ENCODE measurements around the gene MARCO. TPM values are rescaled to one million over a fixed set of nuclear protein-coding genes. Genes with fewer than 3 reads are reported as not detected.

Gene MARCO
- total RNA-seq, 1 experiment from 2014 or later: 0.54 TPM

- no peak overlapping the region for H3K4me3 ChIP-seq (replicated peaks in 1 of 2; ENCODE audit: low read depth in 1 of 2, low read length in 2 of 2)
- ChIA-PET POLR2A (no interaction called here), CTCF (interaction anchor here (1.0 kb wide), 1 partner anchor 124 kb away, joined by 3 read pairs; no protein-coding TSS in a partner anchor), RAD21 (ENCODE audit: low non-redundant PET in 1 of 2, low total read pairs in 2 of 2, uncharacterized antibody in 2 of 2, unreplicated experiment in 2 of 2) (no interaction called here)
- no peak for TF ChIP-seq ZNF274 (IDR thresholded peaks at IDR 0.05; ENCODE audit: low read depth, low read length)
- TF ChIP-seq ATF3 (IDR thresholded peaks at IDR 0.05): no peak
- no peak for TF ChIP-seq ELF1 (IDR thresholded peaks at IDR 0.05; ENCODE audit: borderline replicate concordance, low read depth)
- TF ChIP-seq CBX3 (IDR thresholded peaks at IDR 0.05; ENCODE audit: low read depth): no peak
- no peak for TF ChIP-seq POLR2A (IDR thresholded peaks at IDR 0.05; ENCODE audit: borderline replicate concordance, extremely low read depth, insufficient read depth, insufficient read length)
- no peak for TF ChIP-seq REST (IDR thresholded peaks at IDR 0.05; ENCODE audit: low read depth)
- no peak for TF ChIP-seq ZFX (IDR thresholded peaks at IDR 0.05)
- TF ChIP-seq SIN3A (IDR thresholded peaks at IDR 0.05; ENCODE audit: low read depth): no peak
- no peak for TF ChIP-seq ZBTB33 (IDR thresholded peaks at IDR 0.05; ENCODE audit: extremely low read depth, insufficient replicate concordance, low read length)
- no peak for TF ChIP-seq SP1 (IDR thresholded peaks at IDR 0.05; ENCODE audit: low read depth)
- TF ChIP-seq EZH2 (IDR thresholded peaks at IDR 0.05): no peak
- TF ChIP-seq YY1 (IDR thresholded peaks at IDR 0.05; ENCODE audit: extremely low read depth, insufficient replicate concordance, low read depth, low read length): no peak
- TF ChIP-seq MAX (IDR thresholded peaks at IDR 0.05): no peak
- TF ChIP-seq SRF (IDR thresholded peaks at IDR 0.05; ENCODE audit: low read depth): no peak
- TF ChIP-seq CTCF (IDR thresholded peaks at IDR 0.05 in 2 of 3, conservative IDR thresholded peaks at IDR 0.05 in 1 of 3; ENCODE audit: borderline replicate concordance in 1 of 3, insufficient read depth in 1 of 3, low read depth in 2 of 3, low read length in 2 of 3): no peak
- BruUV-seq (replicated peaks): no TSS peak
- ATAC-seq (no peak), DNase-seq (ENCODE audit: low read depth, low spot score) (no peak)
- no peaks in the 10 kb centered on the region for H3K9me3 ChIP-seq (ENCODE audit: control insufficient read depth in 1 of 2, insufficient read depth in 1 of 2, low read depth in 1 of 2, low read length in 2 of 2)
- H3K4me1 ChIP-seq (ENCODE audit: control insufficient read depth in 1 of 2, insufficient read depth in 2 of 2, low read length in 2 of 2): no peaks in the 10 kb centered on the region
- H3K9ac ChIP-seq (ENCODE audit: low read length): no peak overlapping the region
- no peak overlapping the region for H2AFZ ChIP-seq (ENCODE audit: low read depth, low read length, poor library complexity, severe bottlenecking)
- H3K27me3 ChIP-seq (ENCODE audit: insufficient read depth, low read length): no peaks in the 10 kb centered on the region
- no peaks in the 10 kb centered on the region for H3K79me2 ChIP-seq (ENCODE audit: insufficient read depth, low read length)
- no peaks in the 10 kb centered on the region for H3K36me3 ChIP-seq (ENCODE audit: control insufficient read depth in 1 of 2, insufficient read depth in 2 of 2, low read length in 2 of 2)
- intact Hi-C loops (cut with micrococcal nuclease): no loop called here
- H4K20me1 ChIP-seq (ENCODE audit: insufficient read depth): no peaks in the 10 kb centered on the region
- H3K27ac ChIP-seq (ENCODE audit: low read depth, low read length): no peak overlapping the region
- H3K9me2 ChIP-seq (ENCODE audit: insufficient read depth): no peaks in the 10 kb centered on the region
- H3K4me2 ChIP-seq (ENCODE audit: low read length): no peak overlapping the region
Measured at GRCh38 chr2:119004602-119005001, 62.6 kb downstream of the MARCO start.

Measured in HCT116 (cell line).